ENCODE results near the gene NHLRC1. TPM values are rescaled to one million over a fixed set of nuclear protein-coding genes. Genes with fewer than 3 reads are reported as not detected.

NHLRC1 gene
- total RNA-seq = 2.8 TPM

GRCh38 chr6:18122128-18123093 is at the start of gene NHLRC1:
Gene NHLRC1, minus strand, starts transcription at chr6:18122677. Its CDS starts 71 bp downstream, at chr6:18122606.

GRCh38 chr6:18155150-18155863 is 32.8 kb upstream of the NHLRC1 start, which contains the start of gene KDM1B:
Gene KDM1B, plus strand, starts transcription at chr6:18155422. Its CDS starts 4,474 bp downstream, at chr6:18159896.

GRCh38 chr6:18154507-18155149 is 32.2 kb upstream of the NHLRC1 start, which contains the start of gene TPMT:
Gene TPMT, minus strand, starts transcription at chr6:18155077. Its CDS starts 5,950 bp downstream, at chr6:18149127.

Other genes starting within 250 kb of the NHLRC1 start
- 68.6 TPM for gene KIF13A, start 135.0 kb downstream of the NHLRC1 start, total RNA-seq
- 14.4 TPM for gene TPMT, start 32.4 kb upstream of the NHLRC1 start, total RNA-seq
- gene KDM1B, start 32.7 kb upstream of the NHLRC1 start, total RNA-seq = 39.4 TPM
- 146 TPM for gene DEK, start 141.9 kb upstream of the NHLRC1 start, total RNA-seq